WTC11 (cell line): ENCODE measurements around the gene MYCBPAP. TPM values are rescaled to one million over a fixed set of nuclear protein-coding genes. Genes with fewer than 3 reads are reported as not detected.
A peak's percentile ranks its signal among the peaks of the same experiment; 100 is the strongest.

ENCODE experiments used
- ATAC-seq: fragments of 200-7000 bp; cut with Tn5 transposase; 2 replicates; pipeline ENCODE4 v1.10.0; 2021; ENCODE audit warnings: mild to moderate bottlenecking, moderate library complexity
- CTCF ChIA-PET: fragments of 300-600 bp; sonication (Branson Sonifier 250); formaldehyde crosslinking; loops from one replicate; lab custom pipeline; 2021; ENCODE audit warnings: antibody characterized with exemption; lab: Charles Lee
- POLR2A ChIA-PET: fragments of 350-600 bp; sonication (Branson Sonifier 250); formaldehyde crosslinking; loops from one replicate; lab custom pipeline; 2021; ENCODE audit warnings: antibody characterized with exemption; lab: Charles Lee
- DNase-seq: peaks from one replicate; pipeline ENCODE4 v3.0.0; 2021; ENCODE audit warnings: low spot score
- H3K27ac Mint-ChIP-seq: 2 replicates; pipeline ENCODE4 v1.8.0; 2021; ENCODE audit warnings: mixed read lengths
- H3K27me3 Mint-ChIP-seq: 2 replicates; pipeline ENCODE4 v1.8.0; 2021; ENCODE audit warnings: low read depth, mild to moderate bottlenecking, moderate library complexity, mixed read lengths
- H3K36me3 Mint-ChIP-seq: 2 replicates; pipeline ENCODE4 v1.8.0; 2021; ENCODE audit warnings: mixed read lengths
- H3K4me1 Mint-ChIP-seq: 2 replicates; pipeline ENCODE4 v1.8.0; 2022; ENCODE audit warnings: mixed read lengths
- H3K4me3 Mint-ChIP-seq: 2 replicates; pipeline ENCODE4 v1.8.0; 2021; ENCODE audit warnings: mild to moderate bottlenecking, moderate library complexity, mixed read lengths
- H3K9me3 Mint-ChIP-seq: 2 replicates; pipeline ENCODE4 v1.8.0; 2021; ENCODE audit warnings: mixed read lengths
- ATF1 ChIP-seq: sonication (generic); formaldehyde crosslinking; IDR thresholded peaks from 2 replicates; pipeline ENCODE4 v1.8.1; 2023; ENCODE audit warnings: mild to moderate bottlenecking, moderate library complexity, missing genetic modification reagents
- ELF4 ChIP-seq: sonication (generic); formaldehyde crosslinking; IDR thresholded peaks from 2 replicates; pipeline ENCODE4 v1.8.1; 2022; ENCODE audit warnings: low read depth, mild to moderate bottlenecking, moderate library complexity, missing genetic modification reagents
- ESRRA ChIP-seq: sonication (generic); formaldehyde crosslinking; IDR thresholded peaks from 2 replicates; pipeline ENCODE4 v1.8.1; 2022; ENCODE audit warnings: mild to moderate bottlenecking, missing genetic modification reagents, borderline replicate concordance
- FOXP1 ChIP-seq: sonication (generic); formaldehyde crosslinking; IDR thresholded peaks from 2 replicates; pipeline ENCODE4 v1.8.0; 2022; ENCODE audit warnings: missing genetic modification reagents, mild to moderate bottlenecking, moderate library complexity, borderline replicate concordance
- MXD4 ChIP-seq: fragments of 250-450 bp; sonication (Bioruptor Pico); IDR thresholded peaks from 2 replicates; pipeline ENCODE4 v1.8.0; 2021; ENCODE audit warnings: mild to moderate bottlenecking, moderate library complexity, borderline replicate concordance
- NFE2L1 ChIP-seq: sonication (generic); formaldehyde crosslinking; IDR thresholded peaks from 2 replicates; pipeline ENCODE4 v1.8.1; 2023; ENCODE audit warnings: missing genetic modification reagents
- PRRX2 ChIP-seq: fragments of 250-450 bp; sonication (Bioruptor Pico); IDR thresholded peaks from 2 replicates; pipeline ENCODE4 v1.8.0; 2021; ENCODE audit warnings: mild to moderate bottlenecking
- SP1 ChIP-seq: sonication (generic); formaldehyde crosslinking; conservative IDR thresholded peaks from 2 replicates; pipeline ENCODE4 v1.8.1; 2022; ENCODE audit warnings: missing genetic modification reagents
- TCF7 ChIP-seq: sonication (generic); formaldehyde crosslinking; IDR thresholded peaks from 2 replicates; pipeline ENCODE4 v1.8.0; 2022; ENCODE audit warnings: mild to moderate bottlenecking, low read depth, missing genetic modification reagents, moderate library complexity
- TEAD4 ChIP-seq: sonication (generic); formaldehyde crosslinking; IDR thresholded peaks from 2 replicates; pipeline ENCODE4 v1.8.0; 2022; ENCODE audit warnings: mild to moderate bottlenecking, missing genetic modification reagents
- ZBTB21 ChIP-seq: sonication (generic); formaldehyde crosslinking; IDR thresholded peaks from 2 replicates; pipeline ENCODE4 v1.8.1; 2023; ENCODE audit warnings: mild to moderate bottlenecking, missing genetic modification reagents, borderline replicate concordance
- ZNF263 ChIP-seq: sonication (generic); formaldehyde crosslinking; IDR thresholded peaks from 2 replicates; pipeline ENCODE4 v1.8.1; 2022; ENCODE audit warnings: low read depth, mild to moderate bottlenecking, moderate library complexity, missing genetic modification reagents
- ZNF317 ChIP-seq: sonication (generic); formaldehyde crosslinking; IDR thresholded peaks from 2 replicates; pipeline ENCODE4 v1.8.1; 2023; ENCODE audit warnings: low read depth, mild to moderate bottlenecking, moderate library complexity, missing genetic modification reagents, borderline replicate concordance
- ZNF671 ChIP-seq: fragments of 250-450 bp; sonication (Bioruptor Pico); IDR thresholded peaks from 2 replicates; pipeline ENCODE4 v1.8.0; 2021; ENCODE audit warnings: mild to moderate bottlenecking
- total RNA-seq: library from RNA; stranded (reverse); gene quantifications from 3 replicates; pipeline ENCODE4 v1.2.3, GENCODE V29; 2021
- TF ChIP-seq, protein P1 (sequence below): sonication (generic); formaldehyde crosslinking; conservative IDR thresholded peaks from 2 replicates; pipeline ENCODE4 v1.8.1; 2022; ENCODE audit warnings: mild to moderate bottlenecking, missing genetic modification reagents
- TF ChIP-seq, protein P2 (sequence below): sonication (generic); formaldehyde crosslinking; IDR thresholded peaks from 2 replicates; pipeline ENCODE4 v1.8.0; 2023; ENCODE audit warnings: mild to moderate bottlenecking, missing genetic modification reagents
- TF ChIP-seq, protein P3 (sequence below): sonication (generic); formaldehyde crosslinking; IDR thresholded peaks from 2 replicates; pipeline ENCODE4 v1.8.1; 2023; ENCODE audit warnings: mild to moderate bottlenecking, missing genetic modification reagents, moderate library complexity
- TF ChIP-seq, protein P4 (sequence below): sonication (generic); formaldehyde crosslinking; IDR thresholded peaks from 2 replicates; pipeline ENCODE4 v1.8.1; 2022; ENCODE audit warnings: low read depth, mild to moderate bottlenecking, moderate library complexity, missing genetic modification reagents, borderline replicate concordance
- TF ChIP-seq, protein P5 (sequence below): sonication (generic); formaldehyde crosslinking; IDR thresholded peaks from 2 replicates; pipeline ENCODE4 v1.8.1; 2023; ENCODE audit warnings: mild to moderate bottlenecking, missing genetic modification reagents

The MYCBPAP gene
- total RNA-seq, 1 experiment from 2014 or later, result 5.7 TPM

DNA sequence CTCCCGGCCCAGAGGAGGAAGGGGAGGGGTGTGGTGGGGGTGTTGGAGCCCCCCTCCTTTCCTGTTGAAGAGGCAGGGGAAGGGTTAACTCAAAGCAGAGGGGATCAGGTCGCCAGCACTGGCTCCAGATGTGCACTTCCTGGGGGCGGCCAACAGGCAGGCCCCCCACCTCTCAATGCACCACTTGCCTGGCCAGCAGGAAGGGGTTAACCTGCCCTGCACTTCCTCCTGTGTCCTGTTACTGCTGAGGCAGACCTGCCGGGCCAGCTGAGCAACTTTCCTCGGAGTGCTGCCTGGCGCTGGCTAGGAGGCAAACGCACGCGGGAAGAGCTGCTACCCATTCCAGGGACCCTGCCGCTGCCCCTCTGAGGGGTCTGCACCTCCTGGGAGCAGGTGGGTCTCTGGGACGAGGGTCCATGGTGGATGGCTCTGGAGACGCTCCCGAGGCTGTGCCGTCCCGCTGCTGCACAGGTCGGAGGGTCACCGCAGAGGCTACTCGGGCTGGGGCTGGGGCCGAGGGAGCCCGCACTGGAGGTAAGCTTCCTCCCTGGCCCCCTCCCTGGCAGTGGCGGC is 24.3 kb downstream of the MYCBPAP start, which contains the start of gene EPN3 (continued):
- TF ChIP-seq, protein P1, sequence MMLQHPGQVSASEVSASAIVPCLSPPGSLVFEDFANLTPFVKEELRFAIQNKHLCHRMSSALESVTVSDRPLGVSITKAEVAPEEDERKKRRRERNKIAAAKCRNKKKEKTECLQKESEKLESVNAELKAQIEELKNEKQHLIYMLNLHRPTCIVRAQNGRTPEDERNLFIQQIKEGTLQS (CRISPR knock-in tag), result no peak
- TF ChIP-seq TEAD4, result no peak
- TF ChIP-seq, protein P2, sequence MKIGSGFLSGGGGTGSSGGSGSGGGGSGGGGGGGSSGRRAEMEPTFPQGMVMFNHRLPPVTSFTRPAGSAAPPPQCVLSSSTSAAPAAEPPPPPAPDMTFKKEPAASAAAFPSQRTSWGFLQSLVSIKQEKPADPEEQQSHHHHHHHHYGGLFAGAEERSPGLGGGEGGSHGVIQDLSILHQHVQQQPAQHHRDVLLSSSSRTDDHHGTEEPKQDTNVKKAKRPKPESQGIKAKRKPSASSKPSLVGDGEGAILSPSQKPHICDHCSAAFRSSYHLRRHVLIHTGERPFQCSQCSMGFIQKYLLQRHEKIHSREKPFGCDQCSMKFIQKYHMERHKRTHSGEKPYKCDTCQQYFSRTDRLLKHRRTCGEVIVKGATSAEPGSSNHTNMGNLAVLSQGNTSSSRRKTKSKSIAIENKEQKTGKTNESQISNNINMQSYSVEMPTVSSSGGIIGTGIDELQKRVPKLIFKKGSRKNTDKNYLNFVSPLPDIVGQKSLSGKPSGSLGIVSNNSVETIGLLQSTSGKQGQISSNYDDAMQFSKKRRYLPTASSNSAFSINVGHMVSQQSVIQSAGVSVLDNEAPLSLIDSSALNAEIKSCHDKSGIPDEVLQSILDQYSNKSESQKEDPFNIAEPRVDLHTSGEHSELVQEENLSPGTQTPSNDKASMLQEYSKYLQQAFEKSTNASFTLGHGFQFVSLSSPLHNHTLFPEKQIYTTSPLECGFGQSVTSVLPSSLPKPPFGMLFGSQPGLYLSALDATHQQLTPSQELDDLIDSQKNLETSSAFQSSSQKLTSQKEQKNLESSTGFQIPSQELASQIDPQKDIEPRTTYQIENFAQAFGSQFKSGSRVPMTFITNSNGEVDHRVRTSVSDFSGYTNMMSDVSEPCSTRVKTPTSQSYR, result peak; percentile 70; the same call in 1 of the 2 replicates
- peak; percentile 17; the same call in 1 of the 2 replicates for TF ChIP-seq FOXP1
- TF ChIP-seq MXD4 (CRISPR knock-in tag), result no peak
- TF ChIP-seq, protein P3, sequence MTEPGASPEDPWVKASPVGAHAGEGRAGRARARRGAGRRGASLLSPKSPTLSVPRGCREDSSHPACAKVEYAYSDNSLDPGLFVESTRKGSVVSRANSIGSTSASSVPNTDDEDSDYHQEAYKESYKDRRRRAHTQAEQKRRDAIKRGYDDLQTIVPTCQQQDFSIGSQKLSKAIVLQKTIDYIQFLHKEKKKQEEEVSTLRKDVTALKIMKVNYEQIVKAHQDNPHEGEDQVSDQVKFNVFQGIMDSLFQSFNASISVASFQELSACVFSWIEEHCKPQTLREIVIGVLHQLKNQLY (CRISPR knock-in tag), result no peak
- TF ChIP-seq ESRRA (CRISPR knock-in tag), result 0 out of 2 replicates have a peak, but pooled peaks have one; percentile 25
- no peak for TF ChIP-seq TCF7 (CRISPR knock-in tag)

DNA sequence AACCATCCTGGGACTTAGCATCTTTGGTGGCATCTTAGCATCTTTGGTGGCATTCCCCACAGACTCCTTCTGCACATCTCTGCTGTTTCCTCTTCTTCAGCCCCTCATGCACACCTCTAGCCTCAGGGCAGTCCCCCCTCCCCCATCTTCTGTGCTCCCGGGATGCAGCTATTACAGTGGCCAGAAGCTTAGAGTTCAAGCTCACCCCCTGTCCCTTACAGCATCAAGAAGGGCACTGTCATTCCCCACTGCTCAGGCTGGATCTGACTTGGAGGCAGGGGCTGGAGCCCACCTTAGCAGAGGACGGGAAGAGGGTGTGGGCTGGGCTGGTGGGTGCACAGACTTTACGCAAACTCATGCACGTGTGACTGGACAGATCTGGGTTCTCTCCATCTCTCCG is 24.9 kb downstream of the MYCBPAP start:
- Mint-ChIP-seq H3K9me3 (no peaks in the 10 kb centered on the region), H3K4me3 (peak overlapping the region; percentile 87)
- POLR2A ChIA-PET, result interaction anchor here (1.4 to 3.0 kb wide), 2 partner anchors 9 to 27 kb away, joined by 4 to 8 read pairs; partner anchors contain the start of gene CACNA1G
- TF ChIP-seq ZBTB21 (CRISPR knock-in tag) (no peak), ATF1 (CRISPR knock-in tag) (no peak), ESRRA (CRISPR knock-in tag) (no peak), PRRX2 (CRISPR knock-in tag) (no peak), SP1 (CRISPR knock-in tag) (no peak), ZNF317 (CRISPR knock-in tag) (no peak), NFE2L1 (CRISPR knock-in tag) (no peak), ZNF671 (no peak), ZNF263 (CRISPR knock-in tag) (no peak), ELF4 (CRISPR knock-in tag) (no peak)
- TF ChIP-seq, protein P4, sequence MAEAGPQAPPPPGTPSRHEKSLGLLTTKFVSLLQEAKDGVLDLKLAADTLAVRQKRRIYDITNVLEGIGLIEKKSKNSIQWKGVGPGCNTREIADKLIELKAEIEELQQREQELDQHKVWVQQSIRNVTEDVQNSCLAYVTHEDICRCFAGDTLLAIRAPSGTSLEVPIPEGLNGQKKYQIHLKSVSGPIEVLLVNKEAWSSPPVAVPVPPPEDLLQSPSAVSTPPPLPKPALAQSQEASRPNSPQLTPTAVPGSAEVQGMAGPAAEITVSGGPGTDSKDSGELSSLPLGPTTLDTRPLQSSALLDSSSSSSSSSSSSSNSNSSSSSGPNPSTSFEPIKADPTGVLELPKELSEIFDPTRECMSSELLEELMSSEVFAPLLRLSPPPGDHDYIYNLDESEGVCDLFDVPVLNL, result no peak
- TF ChIP-seq, protein P5, sequence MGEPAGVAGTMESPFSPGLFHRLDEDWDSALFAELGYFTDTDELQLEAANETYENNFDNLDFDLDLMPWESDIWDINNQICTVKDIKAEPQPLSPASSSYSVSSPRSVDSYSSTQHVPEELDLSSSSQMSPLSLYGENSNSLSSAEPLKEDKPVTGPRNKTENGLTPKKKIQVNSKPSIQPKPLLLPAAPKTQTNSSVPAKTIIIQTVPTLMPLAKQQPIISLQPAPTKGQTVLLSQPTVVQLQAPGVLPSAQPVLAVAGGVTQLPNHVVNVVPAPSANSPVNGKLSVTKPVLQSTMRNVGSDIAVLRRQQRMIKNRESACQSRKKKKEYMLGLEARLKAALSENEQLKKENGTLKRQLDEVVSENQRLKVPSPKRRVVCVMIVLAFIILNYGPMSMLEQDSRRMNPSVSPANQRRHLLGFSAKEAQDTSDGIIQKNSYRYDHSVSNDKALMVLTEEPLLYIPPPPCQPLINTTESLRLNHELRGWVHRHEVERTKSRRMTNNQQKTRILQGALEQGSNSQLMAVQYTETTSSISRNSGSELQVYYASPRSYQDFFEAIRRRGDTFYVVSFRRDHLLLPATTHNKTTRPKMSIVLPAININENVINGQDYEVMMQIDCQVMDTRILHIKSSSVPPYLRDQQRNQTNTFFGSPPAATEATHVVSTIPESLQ (CRISPR knock-in tag), result no peak
- TF ChIP-seq, all 79 proteins: peak for 0
- H3K27ac Mint-ChIP-seq, result no peak overlapping the region
- H3K27me3 Mint-ChIP-seq, result peaks cover 26% of the 10 kb centered on the region
- no peak for DNase-seq
- CTCF ChIA-PET, result interaction anchor here (0.6 to 3.7 kb wide), 15 partner anchors 9 to 136 kb away, joined by 3 to 24 read pairs (median 7); partner anchors contain the start of gene LRRC59
- H3K36me3 Mint-ChIP-seq, result peaks cover 11% of the 10 kb centered on the region; the same call in 1 of the 2 replicates
- H3K4me1 Mint-ChIP-seq, result peaks cover 40% of the 10 kb centered on the region
- ATAC-seq, result peak; percentile 30
